WERI-Rb-1 (cell line): ENCODE results near the gene BTC.
"Not testable (repeated sequence)": the region's sequence is repeated elsewhere in the genome, so short reads cannot be mapped to it uniquely, and the experiment has no call there.

Source experiments
- DNase-seq: peaks from one replicate; pipeline ENCODE4 v3.0.0-alpha.2; 2020
- H3K27ac ChIP-seq: fragments of 250-450 bp; sonication (Bioruptor Pico); 2 replicates; pipeline ENCODE4 v1.5.1; 2020; ENCODE audit warnings: mild to moderate bottlenecking, moderate library complexity
- H3K27me3 ChIP-seq: fragments of 250-450 bp; sonication (Bioruptor Pico); 2 replicates; pipeline ENCODE4 v1.5.1; 2021; ENCODE audit warnings: mild to moderate bottlenecking, low read depth, moderate library complexity; ENCODE audit not compliant: insufficient read depth, severe bottlenecking
- H3K36me3 ChIP-seq: fragments of 250-450 bp; sonication (Bioruptor Pico); 2 replicates; pipeline ENCODE4 v1.5.1; 2020; ENCODE audit warnings: mild to moderate bottlenecking, moderate library complexity
- H3K4me3 ChIP-seq: 2 replicates; pipeline ENCODE4 v1.5.1; 2011; ENCODE audit warnings: low read depth, mild to moderate bottlenecking, control low read depth, low read length
- H3K9me3 ChIP-seq: fragments of 250-450 bp; sonication (Bioruptor Pico); 2 replicates; pipeline ENCODE4 v1.5.1; 2021; ENCODE audit warnings: mild to moderate bottlenecking, moderate library complexity; ENCODE audit not compliant: severe bottlenecking
- CTCF ChIP-seq: IDR thresholded peaks from 2 replicates; pipeline ENCODE4 v1.5.1; 2011; ENCODE audit warnings: low read depth, mild to moderate bottlenecking, control low read depth, inconsistent platforms, low read length

BTC gene

GRCh38 chr4:74715706-74716435 is 78.5 kb downstream of the BTC start:
- Histone ChIP-seq H3K4me3 (no peak overlapping the region), H3K36me3 (no peaks in the 10 kb centered on the region), H3K27ac (no peak overlapping the region), H3K9me3 (peaks cover 9% of the 10 kb centered on the region), H3K27me3 (no peaks in the 10 kb centered on the region)
- DNase-seq = no peak
- TF ChIP-seq CTCF = no peak

GRCh38 chr4:74714611-74715130 is 79.7 kb downstream of the BTC start:
- H3K4me3 ChIP-seq = no peak overlapping the region
- no peak for TF ChIP-seq CTCF
- H3K9me3 ChIP-seq = peaks cover 9% of the 10 kb centered on the region
- no peak overlapping the region for H3K27ac ChIP-seq
- no peaks in the 10 kb centered on the region for H3K27me3 ChIP-seq
- DNase-seq = no peak
- H3K36me3 ChIP-seq = no peaks in the 10 kb centered on the region

- H3K9me3 ChIP-seq, H3K4me3 ChIP-seq, H3K27ac ChIP-seq, DNase-seq, H3K36me3 ChIP-seq, H3K27me3 ChIP-seq: not testable (repeated sequence)
These were observed 86.2 kb downstream of the BTC start for GRCh38 chr4:74708135-74708534.
